AG09309 (cell line): Measurements from ENCODE around the gene XRCC6.
"Not testable (repeated sequence)": the region's sequence is repeated elsewhere in the genome, so short reads cannot be mapped to it uniquely, and the experiment has no call there.

Experiments used
- DNase-seq: peaks from one replicate; pipeline ENCODE4 v3.0.0-alpha.2; 2010; ENCODE audit warnings: low read depth
- H3K4me3 ChIP-seq: 2 replicates; pipeline ENCODE4 v1.5.1; 2011; ENCODE audit warnings: mild to moderate bottlenecking, low read depth, low read length, moderate library complexity; ENCODE audit not compliant: control insufficient read depth
- CTCF ChIP-seq: IDR thresholded peaks from 2 replicates; pipeline ENCODE4 v1.5.1; 2011; ENCODE audit warnings: mild to moderate bottlenecking, low read depth, low read length, inconsistent platforms; ENCODE audit not compliant: insufficient read depth, control insufficient read depth; ENCODE audit errors: missing control alignments

Gene XRCC6

GRCh38 chr22:41585898-41586297 is 35.2 kb upstream of the XRCC6 start:
- no peak for TF ChIP-seq CTCF
- no peak overlapping the region for H3K4me3 ChIP-seq
- no peak for DNase-seq

GRCh38 chr22:41587347-41587723 is 33.8 kb upstream of the XRCC6 start:
- DNase-seq: no peak
- no peak for TF ChIP-seq CTCF
- no peak overlapping the region for H3K4me3 ChIP-seq

- H3K4me3 ChIP-seq: peak within 1 kb of the TSS; percentile 100
- no peak for TF ChIP-seq CTCF
- DNase-seq: peak; percentile 97
Observed at GRCh38 chr22:41589391-41590241, 31.5 kb upstream of the XRCC6 start, which contains the start of gene PMM1. Gene PMM1, minus strand, starts transcription at chr22:41589840. Its CDS starts 35 bp downstream, at chr22:41589805.

GRCh38 chr22:41593336-41593960 is 27.6 kb upstream of the XRCC6 start:
- not testable (repeated sequence) for H3K4me3 ChIP-seq, DNase-seq

GRCh38 chr22:41595703-41596102 is 25.4 kb upstream of the XRCC6 start:
- no peak for TF ChIP-seq CTCF
- DNase-seq: no peak
- H3K4me3 ChIP-seq: no peak overlapping the region

- DNase-seq: no peak
- H3K4me3 ChIP-seq: no peak overlapping the region
- peak; percentile 85 for TF ChIP-seq CTCF
Observed at GRCh38 chr22:41596776-41597634, 24.1 kb upstream of the XRCC6 start.
